ES-I3 (cell line): ENCODE measurements around the gene ARHGEF10L.

Experiments used
- H3K36me3 ChIP-seq: 2 replicates; pipeline ENCODE4 v1.6.1; 2013; ENCODE audit warnings: mild to moderate bottlenecking, low read length, control low read depth, moderate library complexity; ENCODE audit not compliant: insufficient read depth
- H3K4me1 ChIP-seq: 2 replicates; pipeline ENCODE4 v1.6.1; 2013; ENCODE audit warnings: mild to moderate bottlenecking, control low read depth, low read length; ENCODE audit not compliant: insufficient read depth
- H3K9ac ChIP-seq: 2 replicates; pipeline ENCODE4 v1.6.1; 2013; ENCODE audit warnings: low read depth, mild to moderate bottlenecking, low read length, moderate library complexity
- H3K9me3 ChIP-seq: 2 replicates; pipeline ENCODE4 v1.6.1; 2013; ENCODE audit warnings: mild to moderate bottlenecking, low read length, moderate library complexity; ENCODE audit not compliant: control insufficient read depth, insufficient read depth

ARHGEF10L gene

GRCh38 chr1:17700945-17701810, 161.7 kb downstream of the ARHGEF10L start:
- H3K9ac ChIP-seq: no peak overlapping the region
- no peaks in the 10 kb centered on the region for H3K36me3 ChIP-seq
- H3K4me1 ChIP-seq: peaks cover 2% of the 10 kb centered on the region
- no peaks in the 10 kb centered on the region for H3K9me3 ChIP-seq

- Histone ChIP-seq H3K9me3 (no peaks in the 10 kb centered on the region), H3K36me3 (no peaks in the 10 kb centered on the region), H3K4me1 (no peaks in the 10 kb centered on the region), H3K9ac (no peak overlapping the region)
Observed at GRCh38 chr1:17704176-17704575, 164.7 kb downstream of the ARHGEF10L start.

DNA sequence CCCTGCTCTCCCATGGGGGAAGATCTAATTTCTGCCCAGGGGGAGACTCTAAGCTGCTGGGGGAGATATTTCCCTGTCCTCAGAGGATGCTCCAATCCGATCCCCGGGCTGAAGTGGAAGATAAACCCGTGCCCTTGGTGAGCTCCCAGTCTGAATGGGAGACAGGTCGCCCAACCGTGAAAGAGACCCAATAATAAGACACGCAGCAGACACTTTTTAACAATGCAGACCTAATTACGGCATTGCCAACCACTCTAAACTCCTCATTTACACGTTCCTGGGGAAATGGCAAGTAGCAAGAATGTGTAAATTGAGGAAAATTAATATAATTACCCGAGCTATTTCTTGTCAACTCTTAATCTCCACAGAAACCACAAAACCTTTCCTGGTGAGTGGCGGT, 166.9 kb downstream of the ARHGEF10L start:
- Histone ChIP-seq H3K9me3 (peaks cover 3% of the 10 kb centered on the region; the same call in 1 of the 2 replicates), H3K4me1 (no peaks in the 10 kb centered on the region)

GRCh38 chr1:17709981-17710380, 170.5 kb downstream of the ARHGEF10L start:
- H3K4me1 ChIP-seq: no peaks in the 10 kb centered on the region
- H3K9me3 ChIP-seq: peaks cover 3% of the 10 kb centered on the region; the same call in 1 of the 2 replicates
- no peaks in the 10 kb centered on the region for H3K36me3 ChIP-seq
- H3K9ac ChIP-seq: no peak overlapping the region

More for the DNA sequence above, 166.9 kb downstream of the ARHGEF10L start:
- no peaks in the 10 kb centered on the region for H3K36me3 ChIP-seq
- no peak overlapping the region for H3K9ac ChIP-seq

DNA sequence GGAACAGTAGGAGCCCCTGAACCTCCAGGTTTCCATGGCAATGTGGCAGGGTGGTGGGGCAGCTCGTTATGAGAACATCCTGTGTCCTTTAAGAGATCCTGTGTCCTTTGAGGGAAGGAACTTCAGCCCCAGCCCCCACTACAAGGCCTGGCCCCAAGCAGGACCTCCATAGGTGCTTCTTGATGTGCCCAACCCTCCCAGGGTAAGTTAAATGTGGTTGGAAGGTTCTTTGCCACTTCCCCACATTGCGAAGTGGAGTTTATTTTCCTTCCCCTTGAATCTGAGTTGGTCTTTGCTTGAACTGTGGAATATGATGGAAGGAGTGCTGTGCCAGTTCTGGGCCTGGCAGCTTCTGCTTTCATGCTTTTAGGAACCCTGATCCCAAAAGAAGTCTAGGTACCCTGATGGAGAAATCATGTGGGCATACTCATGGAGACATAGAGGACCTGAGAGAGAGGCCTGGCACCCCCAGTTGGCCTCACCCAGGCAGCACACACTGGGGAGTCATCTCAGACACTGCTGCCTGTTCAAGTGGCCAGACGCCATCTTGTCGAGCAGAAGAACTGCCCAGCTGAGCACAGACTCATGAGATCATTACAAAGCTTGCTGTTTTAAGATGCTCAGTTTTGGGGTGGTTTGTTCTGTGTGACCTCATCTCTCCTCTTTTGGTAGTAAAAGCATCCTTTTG, 171.5 kb downstream of the ARHGEF10L start:
- Histone ChIP-seq H3K36me3 (no peaks in the 10 kb centered on the region), H3K9ac (no peak overlapping the region), H3K9me3 (peaks cover 3% of the 10 kb centered on the region; the same call in 1 of the 2 replicates), H3K4me1 (no peaks in the 10 kb centered on the region)

GRCh38 chr1:17711577-17711910, 172.0 kb downstream of the ARHGEF10L start:
- Histone ChIP-seq H3K9me3 (peaks cover 3% of the 10 kb centered on the region; the same call in 1 of the 2 replicates), H3K36me3 (no peaks in the 10 kb centered on the region), H3K9ac (no peak overlapping the region), H3K4me1 (no peaks in the 10 kb centered on the region)

DNA sequence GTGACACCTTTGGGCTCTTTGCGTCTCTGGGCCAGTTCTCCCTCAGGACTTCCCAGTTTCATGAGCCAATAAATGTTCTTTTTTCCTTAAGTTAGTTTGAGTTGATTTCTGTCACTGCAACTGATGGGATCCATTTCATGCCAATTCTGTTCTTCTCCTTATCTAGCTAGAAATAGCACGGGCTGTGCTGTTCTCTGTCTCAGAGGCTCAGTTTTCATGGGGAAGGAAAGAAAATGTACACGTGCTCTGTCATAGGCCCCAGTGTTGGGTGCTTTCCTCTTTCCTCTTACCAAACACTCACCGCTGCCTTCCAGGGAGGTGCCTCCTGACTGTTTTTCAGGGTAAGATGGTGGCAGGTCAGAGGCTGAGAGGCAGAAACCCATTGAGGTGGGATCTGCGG, 172.4 kb downstream of the ARHGEF10L start:
- H3K4me1 ChIP-seq: no peaks in the 10 kb centered on the region
- H3K36me3 ChIP-seq: no peaks in the 10 kb centered on the region
- peaks cover 3% of the 10 kb centered on the region; the same call in 1 of the 2 replicates for H3K9me3 ChIP-seq
- no peak overlapping the region for H3K9ac ChIP-seq

DNA sequence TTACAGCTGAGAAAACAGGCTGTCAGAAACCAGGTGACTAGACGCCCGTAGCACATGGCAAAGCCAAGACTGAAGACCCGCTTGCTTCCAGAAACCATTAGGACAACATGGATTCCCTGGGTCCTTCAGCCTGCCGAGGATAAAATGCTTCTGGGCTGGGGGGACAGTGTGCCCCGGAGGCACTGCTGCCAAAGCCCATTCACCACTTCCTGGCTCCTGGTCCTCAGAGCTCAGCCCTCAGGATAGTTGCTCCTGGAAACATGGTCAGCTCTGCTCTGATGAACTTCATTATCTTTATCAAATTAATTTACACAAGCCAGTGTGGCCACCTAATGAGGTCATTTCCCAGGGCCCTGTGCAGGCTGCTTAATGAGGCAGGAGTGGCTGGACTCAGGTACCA, 174.5 kb downstream of the ARHGEF10L start:
- H3K36me3 ChIP-seq: no peaks in the 10 kb centered on the region
- H3K9me3 ChIP-seq: peaks cover 3% of the 10 kb centered on the region; the same call in 1 of the 2 replicates
- no peak overlapping the region for H3K9ac ChIP-seq
- H3K4me1 ChIP-seq: no peaks in the 10 kb centered on the region

GRCh38 chr1:17717594-17718535, 178.4 kb downstream of the ARHGEF10L start:
- no peaks in the 10 kb centered on the region for H3K4me1 ChIP-seq
- no peak overlapping the region for H3K9ac ChIP-seq
- no peaks in the 10 kb centered on the region for H3K36me3 ChIP-seq

DNA sequence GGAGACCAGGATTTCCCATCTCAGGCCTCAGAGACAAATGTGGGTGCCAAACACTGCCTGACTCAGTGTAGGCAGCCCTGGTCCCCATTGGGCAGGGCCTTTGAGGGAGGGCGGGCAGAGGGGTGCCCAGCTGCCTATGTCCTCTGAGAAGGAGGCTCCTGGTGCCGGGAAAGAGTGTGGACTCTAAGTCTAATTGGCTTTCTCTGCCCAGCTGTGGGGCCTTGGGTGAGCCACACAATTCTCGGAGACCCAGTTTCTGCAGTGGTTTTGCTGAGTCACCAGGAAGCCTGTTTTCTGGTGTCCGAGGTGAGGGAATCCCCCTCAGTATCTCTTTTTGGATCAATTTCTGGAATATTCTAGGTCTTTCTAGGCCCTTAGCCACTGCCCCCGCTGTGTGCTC, 180.4 kb downstream of the ARHGEF10L start:
- no peaks in the 10 kb centered on the region for H3K36me3 ChIP-seq
- no peaks in the 10 kb centered on the region for H3K4me1 ChIP-seq
- no peak overlapping the region for H3K9ac ChIP-seq
- H3K9me3 ChIP-seq: no peaks in the 10 kb centered on the region

More at GRCh38 chr1:17717594-17718535, 178.4 kb downstream of the ARHGEF10L start:
- no peaks in the 10 kb centered on the region for H3K9me3 ChIP-seq

DNA sequence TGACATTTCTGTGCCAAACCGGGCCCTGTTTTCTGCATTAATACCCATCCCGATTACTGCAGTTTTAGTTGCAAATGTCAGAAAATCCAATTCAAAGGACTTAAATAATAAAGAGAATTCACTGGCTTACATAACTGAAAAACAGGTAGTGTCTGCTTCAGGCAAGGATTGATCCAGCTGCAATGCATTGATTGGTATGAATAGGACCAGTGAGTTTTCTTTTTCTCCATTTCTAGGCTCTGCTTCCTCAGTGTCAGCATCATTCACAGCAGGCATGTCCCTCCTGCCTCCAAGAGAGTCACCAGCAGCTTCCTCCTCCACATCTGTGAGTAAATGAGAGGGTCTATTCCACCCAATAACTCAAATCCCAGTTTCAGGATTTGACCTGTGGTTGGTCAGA, 181.9 kb downstream of the ARHGEF10L start:
- no peaks in the 10 kb centered on the region for H3K4me1 ChIP-seq
- no peaks in the 10 kb centered on the region for H3K9me3 ChIP-seq
- H3K36me3 ChIP-seq: no peaks in the 10 kb centered on the region
- no peak overlapping the region for H3K9ac ChIP-seq

DNA sequence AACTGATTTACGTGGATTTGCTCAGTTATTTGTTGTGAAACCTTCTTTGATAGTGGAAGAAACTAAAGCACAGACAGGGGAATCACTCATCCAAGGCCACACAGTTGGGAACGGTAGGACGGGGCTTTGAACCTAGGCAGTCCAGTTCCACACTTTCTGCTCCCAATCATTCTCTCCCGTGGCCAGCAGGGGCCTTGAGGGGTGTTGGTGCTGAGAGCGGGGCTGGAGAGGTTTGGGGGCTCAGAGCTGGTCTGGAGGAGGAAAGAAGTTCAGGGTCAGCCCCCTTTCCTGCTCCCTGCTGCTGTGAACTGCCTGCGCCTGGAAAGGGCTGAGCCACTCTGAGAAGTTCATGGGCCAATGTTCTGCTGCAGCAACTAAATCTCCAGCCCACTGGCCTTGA, 184.2 kb downstream of the ARHGEF10L start:
- no peak overlapping the region for H3K9ac ChIP-seq
- no peaks in the 10 kb centered on the region for H3K36me3 ChIP-seq
- H3K4me1 ChIP-seq: no peaks in the 10 kb centered on the region
- H3K9me3 ChIP-seq: no peaks in the 10 kb centered on the region

DNA sequence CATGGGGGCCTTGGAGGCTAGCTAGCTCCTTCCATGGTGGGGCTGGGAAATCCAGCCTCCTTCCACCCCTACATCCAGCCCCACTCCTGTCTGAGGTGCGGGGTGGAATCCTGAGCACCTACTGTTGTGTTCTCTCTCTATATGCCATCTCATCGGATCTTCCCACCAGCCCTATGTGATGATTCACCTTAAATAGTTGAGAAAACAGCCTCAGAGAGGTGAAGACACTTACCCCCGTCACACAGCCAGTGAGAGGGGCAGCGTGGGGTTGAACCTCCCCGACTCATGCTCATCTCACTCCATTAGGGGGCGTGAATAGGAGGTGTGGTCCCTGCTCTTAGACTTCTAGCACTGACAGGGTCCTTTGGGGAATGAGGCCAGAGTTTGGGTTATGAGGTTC, 184.7 kb downstream of the ARHGEF10L start:
- H3K9me3 ChIP-seq: no peaks in the 10 kb centered on the region
- no peaks in the 10 kb centered on the region for H3K4me1 ChIP-seq
- no peaks in the 10 kb centered on the region for H3K36me3 ChIP-seq
- no peak overlapping the region for H3K9ac ChIP-seq

GRCh38 chr1:17725084-17725719, 185.7 kb downstream of the ARHGEF10L start:
- H3K36me3 ChIP-seq: no peaks in the 10 kb centered on the region
- no peak overlapping the region for H3K9ac ChIP-seq
- H3K9me3 ChIP-seq: no peaks in the 10 kb centered on the region
- no peaks in the 10 kb centered on the region for H3K4me1 ChIP-seq
